GM12878 (cell line): ENCODE measurements around the gene ZNF618. TPM values are rescaled to one million over a fixed set of nuclear protein-coding genes. Genes with fewer than 3 reads are reported as not detected.

Experiments
- ATAC-seq: fragments of 200-7000 bp; cut with Tn5 transposase; 3 replicates; pipeline ENCODE4 v1.9.1; 2020; ENCODE audit warnings: mild to moderate bottlenecking, moderate library complexity
- BruUV-seq: library from RNA; stranded (reverse); fragments of 400-500 nt; replicated peaks from 2 replicates; lab custom pipeline; 2021; lab: Mats Ljungman, UMichigan
- CTCF ChIA-PET: fragments of 300-600 bp; sonication (Branson Sonifier 250); formaldehyde crosslinking; extraction: SDS; loops from one replicate; lab custom pipeline; 2021; ENCODE audit warnings: inconsistent platforms; lab: Yijun Ruan, JAX
- POLR2A ChIA-PET: fragments of 350-600 bp; formaldehyde crosslinking; extraction: SDS; loops from one replicate; lab custom pipeline; 2021; ENCODE audit warnings: inconsistent platforms; lab: Charles Lee
- RAD21 ChIA-PET: fragments of 300-600 bp; sonication (Branson Sonifier 250); formaldehyde crosslinking; loops from one replicate; lab custom pipeline; 2023; ENCODE audit warnings: antibody characterized with exemption; ENCODE audit not compliant: unreplicated experiment; lab: Charles Lee
- SMC1A ChIA-PET: fragments of 300-600 bp; sonication (Branson Sonifier 250); formaldehyde crosslinking; loops from one replicate; lab custom pipeline; 2023; ENCODE audit not compliant: unreplicated experiment, uncharacterized antibody; lab: Charles Lee
- DNase-seq: peaks from one replicate; pipeline ENCODE4 v3.0.0-alpha.2; 2011; ENCODE audit warnings: low read depth, low spot score
- FAIRE-seq: peaks from 3 replicates; lab custom pipeline; 2011; peaks lifted over from hg19 to GRCh38; lab: Jason Lieb, UNC
- H2AFZ ChIP-seq: 2 replicates; pipeline ENCODE4 v1.6.0; 2011; ENCODE audit warnings: low read depth, low read length, control low read depth; ENCODE audit not compliant: control insufficient read depth
- H3K27ac ChIP-seq: 2 replicates; pipeline ENCODE4 v1.5.1; 2011; ENCODE audit warnings: control low read depth; ENCODE audit not compliant: control insufficient read depth, insufficient read depth
- H3K27me3 ChIP-seq, 2 experiments: replicated peaks in 1 of 2; 2 replicates each; pipeline versions ENCODE4 v1.6.0 to v1.6.1; 2011; ENCODE audit warnings: low read length in 1 of 2; ENCODE audit not compliant: control insufficient read depth in 2 of 2, insufficient read depth in 2 of 2
- H3K36me3 ChIP-seq, 2 experiments: 2 replicates each; pipeline ENCODE4 v1.5.1; 2011; ENCODE audit warnings: low read length in 1 of 2; ENCODE audit not compliant: control insufficient read depth in 2 of 2, insufficient read depth in 2 of 2
- H3K4me1 ChIP-seq: 2 replicates; pipeline ENCODE4 v1.6.1; 2011; ENCODE audit warnings: mild to moderate bottlenecking, low read length, moderate library complexity, mixed read lengths; ENCODE audit not compliant: control insufficient read depth, insufficient read depth
- H3K4me2 ChIP-seq: 2 replicates; pipeline ENCODE4 v1.6.0; 2011; ENCODE audit warnings: control low read depth; ENCODE audit not compliant: control insufficient read depth, insufficient read depth
- H3K4me3 ChIP-seq: fragments of 200-600 bp; sonication (generic); 2 replicates; pipeline ENCODE4 v1.5.1; 2016
- H3K79me2 ChIP-seq: 2 replicates; pipeline ENCODE4 v1.6.0; 2011; ENCODE audit warnings: low read length; ENCODE audit not compliant: control insufficient read depth, insufficient read depth
- H3K9ac ChIP-seq: 2 replicates; pipeline ENCODE4 v1.8.0; 2011; ENCODE audit warnings: low read length, control low read depth, mixed read lengths; ENCODE audit not compliant: control insufficient read depth, insufficient read depth
- H3K9me3 ChIP-seq: replicated peaks from 3 replicates; pipeline ENCODE4 v1.5.1; 2011; ENCODE audit warnings: mild to moderate bottlenecking, low read length; ENCODE audit not compliant: control insufficient read depth, insufficient read depth
- H4K20me1 ChIP-seq: 2 replicates; pipeline ENCODE4 v1.6.0; 2011; ENCODE audit not compliant: control insufficient read depth, insufficient read depth
- HDGF ChIP-seq: fragments of 450-650 bp; IDR thresholded peaks from 2 replicates; pipeline ENCODE4 v1.6.1; 2016; ENCODE audit warnings: antibody characterized with exemption
- WGBS: methylation state at CpG from one replicate; pipeline ENCODE4 v1.1.6; 2016; ENCODE audit warnings: low lambda C conversion rate; ENCODE audit not compliant: insufficient replicate concordance, insufficient coverage; ENCODE audit errors: missing lambda C conversion rate; 5-methylcytosine and 5-hydroxymethylcytosine counted together
- in situ Hi-C: fragments of 300-500 bp; cut with MboI; formaldehyde crosslinking; loops from 9 replicates; pipeline ENCODE4 v1.14.3; 2018; ENCODE audit warnings: mixed read lengths
- intact Hi-C: fragments of 100-400 bp; cut with micrococcal nuclease; formaldehyde crosslinking; loops from one replicate; pipeline ENCODE4 v1.14.2; 2022; ENCODE audit not compliant: unreplicated experiment
- polyA plus RNA-seq, 11 experiments: library from polyadenylated mRNA; depleted of rRNA in 4 of 11; unstranded in 6 of 11; stranded (reverse) in 5 of 11; fragments of >200 nt; fragmentation: Nextera tagmentation in 4 of 11; fragmentation: Illumina TruSeq in 1 of 11; extraction: Ambion mirVana in 4 of 11; extraction: Trizol in 1 of 11; gene quantifications; 1 replicate in 1 of 11; 2 replicates in 10 of 11; pipeline versions ENCODE4 v1.2.1 to v1.2.3, GENCODE V29; 2011 to 2016; ENCODE audit warnings: inconsistent platforms in 2 of 11, missing spikeins in 2 of 11, low read depth in 1 of 11
- total RNA-seq, 4 experiments: library from RNA; depleted of rRNA in 3 of 4; stranded (reverse); fragments of >200 nt in 3 of 4; fragmentation: Illumina TruSeq in 1 of 4; extraction: Trizol in 1 of 4; gene quantifications; 2 replicates each; pipeline versions ENCODE4 v1.2.1 to v1.2.3, GENCODE V29; 2013 to 2021
- TF ChIP-seq, protein P1 (sequence below): fragments of 450-650 bp; formaldehyde crosslinking; IDR thresholded peaks from 2 replicates; pipeline ENCODE4 v1.4.0; 2020; ENCODE audit warnings: mild to moderate bottlenecking, moderate library complexity
- TF ChIP-seq, protein P2 (sequence below): IDR thresholded peaks from 2 replicates; pipeline ENCODE4 v1.6.1; 2012; ENCODE audit warnings: low read depth, low read length, improper control_type of control experiment

The ZNF618 gene
- total and polyA plus RNA-seq, 10 of the 15 experiments (the other 5 are each of a cell fraction or from before 2014, with no cell fraction given) = 0.01 to 0.24 (median 0.06) TPM; not detected in 2

DNA sequence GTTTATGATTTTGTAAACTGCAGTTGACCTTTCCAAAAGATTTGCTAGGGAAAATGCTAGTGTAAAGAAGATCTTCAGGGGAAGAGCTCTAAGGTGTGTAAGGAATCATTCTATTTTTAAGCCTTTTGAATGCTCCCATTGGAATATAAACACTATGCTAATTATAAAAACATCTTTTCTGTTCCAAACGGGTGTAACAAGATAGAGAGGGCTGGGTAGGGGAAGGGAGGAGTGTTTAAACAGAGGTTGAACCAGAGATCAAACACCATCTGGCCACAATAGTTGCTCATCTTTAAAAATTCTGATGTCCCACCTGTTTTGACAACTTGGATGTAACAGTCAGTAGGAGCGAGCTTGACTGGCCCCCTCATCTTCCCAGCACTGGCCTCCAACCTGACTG, 38.4 kb downstream of the ZNF618 start:
- H3K79me2 ChIP-seq = no peaks in the 10 kb centered on the region
- intact Hi-C loops (no loop called here), in situ Hi-C loops (no loop called here)
- CTCF ChIA-PET = no interaction called here
- no peaks in the 10 kb centered on the region for H3K36me3 ChIP-seq
- H2AFZ ChIP-seq = no peak overlapping the region
- BruUV-seq = no TSS peak
- ATAC-seq = no peak
- no peak for FAIRE-seq
- no peaks in the 10 kb centered on the region for H4K20me1 ChIP-seq
- DNase-seq = no peak
- RAD21 ChIA-PET = no interaction called here
- no peak for TF ChIP-seq HDGF
- TF ChIP-seq, protein P1, sequence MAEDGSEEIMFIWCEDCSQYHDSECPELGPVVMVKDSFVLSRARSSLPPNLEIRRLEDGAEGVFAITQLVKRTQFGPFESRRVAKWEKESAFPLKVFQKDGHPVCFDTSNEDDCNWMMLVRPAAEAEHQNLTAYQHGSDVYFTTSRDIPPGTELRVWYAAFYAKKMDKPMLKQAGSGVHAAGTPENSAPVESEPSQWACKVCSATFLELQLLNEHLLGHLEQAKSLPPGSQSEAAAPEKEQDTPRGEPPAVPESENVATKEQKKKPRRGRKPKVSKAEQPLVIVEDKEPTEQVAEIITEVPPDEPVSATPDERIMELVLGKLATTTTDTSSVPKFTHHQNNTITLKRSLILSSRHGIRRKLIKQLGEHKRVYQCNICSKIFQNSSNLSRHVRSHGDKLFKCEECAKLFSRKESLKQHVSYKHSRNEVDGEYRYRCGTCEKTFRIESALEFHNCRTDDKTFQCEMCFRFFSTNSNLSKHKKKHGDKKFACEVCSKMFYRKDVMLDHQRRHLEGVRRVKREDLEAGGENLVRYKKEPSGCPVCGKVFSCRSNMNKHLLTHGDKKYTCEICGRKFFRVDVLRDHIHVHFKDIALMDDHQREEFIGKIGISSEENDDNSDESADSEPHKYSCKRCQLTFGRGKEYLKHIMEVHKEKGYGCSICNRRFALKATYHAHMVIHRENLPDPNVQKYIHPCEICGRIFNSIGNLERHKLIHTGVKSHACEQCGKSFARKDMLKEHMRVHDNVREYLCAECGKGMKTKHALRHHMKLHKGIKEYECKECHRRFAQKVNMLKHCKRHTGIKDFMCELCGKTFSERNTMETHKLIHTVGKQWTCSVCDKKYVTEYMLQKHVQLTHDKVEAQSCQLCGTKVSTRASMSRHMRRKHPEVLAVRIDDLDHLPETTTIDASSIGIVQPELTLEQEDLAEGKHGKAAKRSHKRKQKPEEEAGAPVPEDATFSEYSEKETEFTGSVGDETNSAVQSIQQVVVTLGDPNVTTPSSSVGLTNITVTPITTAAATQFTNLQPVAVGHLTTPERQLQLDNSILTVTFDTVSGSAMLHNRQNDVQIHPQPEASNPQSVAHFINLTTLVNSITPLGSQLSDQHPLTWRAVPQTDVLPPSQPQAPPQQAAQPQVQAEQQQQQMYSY = no peak
- TF ChIP-seq, protein P2, sequence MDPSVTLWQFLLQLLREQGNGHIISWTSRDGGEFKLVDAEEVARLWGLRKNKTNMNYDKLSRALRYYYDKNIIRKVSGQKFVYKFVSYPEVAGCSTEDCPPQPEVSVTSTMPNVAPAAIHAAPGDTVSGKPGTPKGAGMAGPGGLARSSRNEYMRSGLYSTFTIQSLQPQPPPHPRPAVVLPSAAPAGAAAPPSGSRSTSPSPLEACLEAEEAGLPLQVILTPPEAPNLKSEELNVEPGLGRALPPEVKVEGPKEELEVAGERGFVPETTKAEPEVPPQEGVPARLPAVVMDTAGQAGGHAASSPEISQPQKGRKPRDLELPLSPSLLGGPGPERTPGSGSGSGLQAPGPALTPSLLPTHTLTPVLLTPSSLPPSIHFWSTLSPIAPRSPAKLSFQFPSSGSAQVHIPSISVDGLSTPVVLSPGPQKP = no peak
- WGBS = 2% methylated on average over 2 of the region's 2 CpGs
- H3K4me3 ChIP-seq = no peak overlapping the region
- POLR2A ChIA-PET = interaction anchor here (0.6 kb wide), 1 partner anchor 150 kb away, joined by 3 read pairs; no protein-coding TSS in a partner anchor
- no peak overlapping the region for H3K4me2 ChIP-seq
- H3K9ac ChIP-seq = no peak overlapping the region
- H3K27me3 ChIP-seq = no peaks in the 10 kb centered on the region; a peak in 2 of 4 replicates
- no peaks in the 10 kb centered on the region for H3K4me1 ChIP-seq
- no peak overlapping the region for H3K27ac ChIP-seq
- no peaks in the 10 kb centered on the region for H3K9me3 ChIP-seq
- SMC1A ChIA-PET = interaction anchor here (1.3 kb wide), 1 partner anchor 14 kb away, joined by 5 read pairs; no protein-coding TSS in a partner anchor
